GM18858 (cell line): ENCODE results near the gene APBA1.

ENCODE experiments used
- ATAC-seq: cut with Tn5 transposase; IDR thresholded peaks from one replicate; pipeline ENCODE4 v1.9.1; 2021; ENCODE audit not compliant: unreplicated experiment

Gene APBA1

GRCh38 chr9:69658987-69659675 is 13.0 kb downstream of the APBA1 start:
- ATAC-seq = no peak

- ATAC-seq = no peak
Observed at GRCh38 chr9:69657269-69657668, 14.9 kb downstream of the APBA1 start.

- no peak for ATAC-seq
Observed at GRCh38 chr9:69655065-69655464, 17.1 kb downstream of the APBA1 start.

GRCh38 chr9:69653261-69653660 is 18.9 kb downstream of the APBA1 start:
- no peak for ATAC-seq

GRCh38 chr9:69649566-69650250 is 22.5 kb downstream of the APBA1 start:
- ATAC-seq = no peak

- no peak for ATAC-seq
Observed at GRCh38 chr9:69647804-69648203, 24.4 kb downstream of the APBA1 start.

- ATAC-seq = no peak
Observed at GRCh38 chr9:69646810-69647209, 25.4 kb downstream of the APBA1 start.

GRCh38 chr9:69645488-69645887 is 26.7 kb downstream of the APBA1 start:
- no peak for ATAC-seq

- ATAC-seq = no peak
Observed at GRCh38 chr9:69643098-69643497, 29.1 kb downstream of the APBA1 start.

- no peak for ATAC-seq
Observed at GRCh38 chr9:69637817-69638200, 34.4 kb downstream of the APBA1 start.

GRCh38 chr9:69637193-69637816 is 34.9 kb downstream of the APBA1 start:
- ATAC-seq = no peak

- ATAC-seq = no peak
Observed at GRCh38 chr9:69633716-69634115, 38.5 kb downstream of the APBA1 start.

- ATAC-seq = no peak
Observed at GRCh38 chr9:69632768-69633167, 39.4 kb downstream of the APBA1 start.

- no peak for ATAC-seq
Observed at GRCh38 chr9:69627281-69627680, 44.9 kb downstream of the APBA1 start.

- no peak for ATAC-seq
Observed at GRCh38 chr9:69623276-69623675, 48.9 kb downstream of the APBA1 start.

- ATAC-seq = no peak
Observed at GRCh38 chr9:69622676-69623075, 49.5 kb downstream of the APBA1 start.

- no peak for ATAC-seq
Observed at GRCh38 chr9:69621730-69622460, 50.3 kb downstream of the APBA1 start.

- no peak for ATAC-seq
Observed at GRCh38 chr9:69620731-69621130, 51.4 kb downstream of the APBA1 start.

GRCh38 chr9:69619233-69619632 is 52.9 kb downstream of the APBA1 start:
- ATAC-seq = no peak

- no peak for ATAC-seq
Observed at GRCh38 chr9:69617006-69617405, 55.2 kb downstream of the APBA1 start.

GRCh38 chr9:69615880-69616279 is 56.3 kb downstream of the APBA1 start:
- ATAC-seq = no peak

GRCh38 chr9:69611221-69611620 is 61.0 kb downstream of the APBA1 start:
- no peak for ATAC-seq
